Pancreas (tissue), 10 donors: ENCODE measurements around the gene APBA2. TPM values are rescaled to one million over a fixed set of nuclear protein-coding genes. Genes with fewer than 3 reads are reported as not detected.

Experiments
- ATAC-seq, 4 donors: fragments of 200-7000 bp; cut with Tn5 transposase; one replicate each; pipeline versions ENCODE4 v1.8.0 to v1.9.1; 2020; ENCODE audit warnings: mild to moderate bottlenecking in 4 of 4, moderate library complexity in 4 of 4
- DNase-seq, 6 donors: peaks; one replicate each; pipeline ENCODE4 v3.0.0-alpha.2; 2020
- FAIRE-seq: peaks from 2 replicates; lab custom pipeline; 2012; peaks lifted over from hg19 to GRCh38; lab: Jason Lieb, UNC
- H3K27ac ChIP-seq, 4 donors: fragments of 200-600 bp; sonication (generic); 1 replicate in 3 of 4; 2 replicates in 1 of 4; pipeline versions ENCODE4 v1.5.0 to v1.8.0; 2020
- H3K27me3 ChIP-seq, 4 donors: fragments of 200-600 bp; one replicate each; pipeline ENCODE4 v1.8.0; 2021
- H3K36me3 ChIP-seq, 3 donors: fragments of 200-600 bp; sonication (generic) in 1 of 3; one replicate each; pipeline versions ENCODE4 v1.5.0 to v1.8.0; 2020 to 2021
- H3K4me1 ChIP-seq, 3 donors: fragments of 200-600 bp; one replicate each; pipeline ENCODE4 v1.8.0; 2021
- H3K4me3 ChIP-seq, 4 donors: fragments of 200-600 bp; sonication (generic) in 2 of 4; one replicate each; pipeline versions ENCODE4 v1.5.0 to v1.8.0; 2020 to 2021
- H3K9me3 ChIP-seq, 4 donors: fragments of 200-600 bp; one replicate each; pipeline ENCODE4 v1.8.0; 2021
- WGBS, 2 donors: extraction: QIAGEN DNeasy Blood & Tissue Kit; methylation state at CpG; one replicate each; pipeline ENCODE4 v1.1.7; 2013; 5-methylcytosine and 5-hydroxymethylcytosine counted together
- intact Hi-C, 3 donors: fragments of 100-400 bp; cut with DNase I; formaldehyde crosslinking; loops; one replicate each; pipeline versions ENCODE4 v1.11.1 to v1.14.2; 2022
- polyA plus RNA-seq, 2 donors: library from polyadenylated mRNA; stranded (reverse); fragments of 200-250 nt; gene quantifications; one replicate each; pipeline ENCODE4 v1.2.3, GENCODE V29; 2013
- total RNA-seq, 6 donors: library from RNA; stranded (reverse); fragmentation: NEBNext Ultra II Directional in 4 of 6; extraction: Animal tissue kit (Norgen Biotek cat#: 25700) in 4 of 6; gene quantifications; one replicate each; pipeline versions ENCODE4 v1.2.1 to v1.2.4, GENCODE V29; 2021 to 2023
- TF ChIP-seq, protein P1 (sequence below), 4 donors: fragments of 200-600 bp; sonication (generic) in 3 of 4; IDR thresholded peaks; one replicate each; pipeline versions ENCODE4 v1.5.0 to v1.8.0; 2021; ENCODE audit warnings: antibody characterized with exemption in 4 of 4
- donor health status: healthy with polysubstance abuse.
- donor health status: DM: no; HTN: no; CAD: no; lungs with moderate emphysema.
- donor health status: DM: no; HTN: no; CAD: no.
- donor health status: control.
- donor health status: control.
- donor health status: Bipolar disorder and iron deficiency.
- donor health status: DM: yes; HTN: yes; CAD: no.
- donor health status: DM: no; HTN: no; CAD: no.
- donor health status: DM: no; HTN: no; CAD: no.
- donor health status: DM: yes; HTN: yes; CAD: no.

APBA2 gene
- total and polyA plus RNA-seq, 8 donors, result 3.9 to 10.3 (median 6.7) TPM

DNA sequence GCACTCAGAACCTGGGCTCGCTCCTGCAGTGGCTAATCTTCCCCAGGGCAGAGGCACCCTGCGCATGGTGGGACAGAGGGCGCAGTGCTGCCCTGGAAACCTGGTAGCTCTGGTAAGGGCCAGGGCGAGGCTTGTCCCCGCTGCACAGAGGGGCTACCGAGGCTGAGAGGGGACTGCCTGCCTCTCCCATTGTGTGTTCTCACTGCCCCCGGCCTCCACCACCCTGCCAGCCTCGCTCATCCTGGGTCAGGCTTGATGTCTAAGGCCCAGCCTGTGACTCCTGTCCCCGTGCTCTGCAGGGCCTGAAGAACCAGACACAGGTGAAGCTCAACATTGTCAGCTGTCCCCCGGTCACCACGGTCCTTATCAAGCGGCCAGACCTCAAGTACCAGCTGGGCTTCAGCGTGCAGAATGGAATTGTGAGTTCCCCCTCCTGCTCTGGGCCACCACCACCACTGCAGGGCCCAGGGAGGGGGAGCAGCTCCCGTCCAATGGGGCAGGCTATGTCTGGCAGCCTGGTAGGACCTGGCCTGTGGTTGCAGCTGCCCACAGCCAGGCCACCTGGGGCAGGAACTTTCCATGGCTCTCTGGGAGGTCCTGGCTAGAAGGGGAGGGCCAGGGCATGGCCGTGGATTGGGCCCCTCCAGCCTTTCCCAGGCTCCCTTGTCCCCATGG lies 222.3 kb downstream of the APBA2 start:
- no peak for ATAC-seq
- no peak for FAIRE-seq
- Histone ChIP-seq H3K27me3 (no peaks in the 10 kb centered on the region), H3K4me1 (no peaks in the 10 kb centered on the region), H3K27ac (no peak overlapping the region), H3K4me3 (no peak overlapping the region), H3K36me3 (no peaks in the 10 kb centered on the region), H3K9me3 (no peaks in the 10 kb centered on the region)
- TF ChIP-seq, protein P1, sequence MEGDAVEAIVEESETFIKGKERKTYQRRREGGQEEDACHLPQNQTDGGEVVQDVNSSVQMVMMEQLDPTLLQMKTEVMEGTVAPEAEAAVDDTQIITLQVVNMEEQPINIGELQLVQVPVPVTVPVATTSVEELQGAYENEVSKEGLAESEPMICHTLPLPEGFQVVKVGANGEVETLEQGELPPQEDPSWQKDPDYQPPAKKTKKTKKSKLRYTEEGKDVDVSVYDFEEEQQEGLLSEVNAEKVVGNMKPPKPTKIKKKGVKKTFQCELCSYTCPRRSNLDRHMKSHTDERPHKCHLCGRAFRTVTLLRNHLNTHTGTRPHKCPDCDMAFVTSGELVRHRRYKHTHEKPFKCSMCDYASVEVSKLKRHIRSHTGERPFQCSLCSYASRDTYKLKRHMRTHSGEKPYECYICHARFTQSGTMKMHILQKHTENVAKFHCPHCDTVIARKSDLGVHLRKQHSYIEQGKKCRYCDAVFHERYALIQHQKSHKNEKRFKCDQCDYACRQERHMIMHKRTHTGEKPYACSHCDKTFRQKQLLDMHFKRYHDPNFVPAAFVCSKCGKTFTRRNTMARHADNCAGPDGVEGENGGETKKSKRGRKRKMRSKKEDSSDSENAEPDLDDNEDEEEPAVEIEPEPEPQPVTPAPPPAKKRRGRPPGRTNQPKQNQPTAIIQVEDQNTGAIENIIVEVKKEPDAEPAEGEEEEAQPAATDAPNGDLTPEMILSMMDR (IDR thresholded peaks at IDR 0.05), result no peak
- 85 to 88% methylated on average over 15 of the region's 15 CpGs for WGBS, 2 donors
- intact Hi-C loops, result no loop called here
- peak in 1 of 6 donors; percentile 56 for DNase-seq

DNA sequence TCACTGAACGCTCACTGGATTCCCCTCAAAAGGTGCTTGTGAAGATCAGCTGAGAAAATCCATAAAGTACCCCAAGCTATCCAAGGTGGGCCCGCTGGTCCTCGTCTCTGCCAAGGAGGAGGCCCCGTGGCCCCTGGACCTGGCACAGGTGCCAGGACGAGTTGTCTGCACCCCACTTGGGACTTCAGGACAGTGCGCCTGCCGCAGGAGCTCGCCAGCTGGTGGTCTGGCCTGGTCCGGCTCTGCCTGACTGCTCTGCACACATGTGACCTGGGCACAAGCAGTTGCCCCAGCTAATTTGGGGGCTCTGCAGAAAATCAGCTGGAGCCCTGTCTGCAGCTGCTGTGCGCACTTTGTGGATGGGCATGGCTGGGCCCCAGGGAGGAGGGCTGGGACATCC lies 224.0 kb downstream of the APBA2 start:
- Histone ChIP-seq H3K27ac (no peak overlapping the region), H3K4me1 (no peaks in the 10 kb centered on the region), H3K36me3 (no peaks in the 10 kb centered on the region), H3K27me3 (no peaks in the 10 kb centered on the region), H3K4me3 (no peak overlapping the region), H3K9me3 (no peaks in the 10 kb centered on the region)
- no peak for ATAC-seq
- TF ChIP-seq, protein P1 (IDR thresholded peaks at IDR 0.05), result no peak
- 90% methylated on average over 10 of the region's 10 CpGs for WGBS, 2 donors
- peak in 2 of 6 donors; percentile 16 to 57 for DNase-seq
- FAIRE-seq, result no peak
- intact Hi-C loops, result no loop called here

DNA sequence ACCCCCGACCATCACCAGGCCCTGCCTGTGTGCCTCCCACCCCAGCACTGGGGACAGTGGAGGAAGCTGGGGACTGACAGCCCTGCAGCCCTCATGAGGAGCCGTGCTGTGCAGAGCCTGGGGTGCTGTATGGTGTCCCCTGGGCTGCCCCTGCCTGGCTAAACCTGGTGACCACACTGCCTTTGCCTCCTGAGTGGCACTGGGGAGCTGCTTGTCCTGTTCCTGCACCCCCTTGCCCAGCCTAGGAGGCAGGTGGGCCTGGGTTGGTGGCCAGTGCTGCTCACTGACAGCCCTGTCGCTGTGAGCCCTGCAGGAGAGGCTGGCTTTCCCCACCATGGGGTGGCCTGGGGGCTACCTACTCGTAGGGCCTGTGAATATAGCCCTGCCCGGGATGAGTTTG lies 224.4 kb downstream of the APBA2 start:
- FAIRE-seq, result no peak
- no peak for ATAC-seq
- H3K27ac ChIP-seq, result no peak overlapping the region
- H3K9me3 ChIP-seq, result no peaks in the 10 kb centered on the region
- no peaks in the 10 kb centered on the region for H3K27me3 ChIP-seq
- 81 to 86% methylated on average over 5 of the region's 5 CpGs for WGBS, 2 donors
- peak in 2 of 6 donors; percentile 9 to 54 for DNase-seq
- no peak overlapping the region for H3K4me3 ChIP-seq
- TF ChIP-seq, protein P1 (IDR thresholded peaks at IDR 0.05), result no peak
- intact Hi-C loops, result no loop called here
- H3K4me1 ChIP-seq, result no peaks in the 10 kb centered on the region
- H3K36me3 ChIP-seq, result no peaks in the 10 kb centered on the region

DNA sequence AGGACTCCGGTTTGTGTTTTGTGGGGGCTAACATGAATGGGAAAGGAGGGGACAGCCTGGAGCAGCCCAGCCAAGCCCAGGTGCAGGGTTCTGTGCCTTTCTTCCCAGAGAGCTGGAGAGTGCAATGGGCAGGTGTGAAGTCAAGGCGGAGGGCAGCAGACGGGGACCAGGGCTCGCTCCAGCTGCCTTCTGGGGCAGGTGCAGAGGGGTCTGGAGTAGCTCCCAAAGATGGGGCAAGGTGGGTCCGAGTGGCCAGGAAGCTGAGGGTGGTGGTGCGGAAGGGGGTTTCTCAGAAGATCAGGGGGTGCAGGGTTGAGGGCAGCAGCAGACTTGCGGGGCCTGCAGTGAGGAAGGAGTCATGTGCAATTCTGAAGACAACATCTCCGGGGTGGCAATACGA lies 225.0 kb downstream of the APBA2 start:
- H3K27me3 ChIP-seq, result no peaks in the 10 kb centered on the region
- WGBS, 2 donors, result 87 to 96% methylated on average over 9 of the region's 9 CpGs
- FAIRE-seq, result no peak
- ATAC-seq, result no peak
- no peaks in the 10 kb centered on the region for H3K36me3 ChIP-seq
- no peaks in the 10 kb centered on the region for H3K9me3 ChIP-seq
- TF ChIP-seq, protein P1 (IDR thresholded peaks at IDR 0.05), result no peak
- DNase-seq, result peak in 1 of 6 donors; percentile 36
- no peak overlapping the region for H3K27ac ChIP-seq
- no peaks in the 10 kb centered on the region for H3K4me1 ChIP-seq
- H3K4me3 ChIP-seq, result no peak overlapping the region
- intact Hi-C loops, result no loop called here

DNA sequence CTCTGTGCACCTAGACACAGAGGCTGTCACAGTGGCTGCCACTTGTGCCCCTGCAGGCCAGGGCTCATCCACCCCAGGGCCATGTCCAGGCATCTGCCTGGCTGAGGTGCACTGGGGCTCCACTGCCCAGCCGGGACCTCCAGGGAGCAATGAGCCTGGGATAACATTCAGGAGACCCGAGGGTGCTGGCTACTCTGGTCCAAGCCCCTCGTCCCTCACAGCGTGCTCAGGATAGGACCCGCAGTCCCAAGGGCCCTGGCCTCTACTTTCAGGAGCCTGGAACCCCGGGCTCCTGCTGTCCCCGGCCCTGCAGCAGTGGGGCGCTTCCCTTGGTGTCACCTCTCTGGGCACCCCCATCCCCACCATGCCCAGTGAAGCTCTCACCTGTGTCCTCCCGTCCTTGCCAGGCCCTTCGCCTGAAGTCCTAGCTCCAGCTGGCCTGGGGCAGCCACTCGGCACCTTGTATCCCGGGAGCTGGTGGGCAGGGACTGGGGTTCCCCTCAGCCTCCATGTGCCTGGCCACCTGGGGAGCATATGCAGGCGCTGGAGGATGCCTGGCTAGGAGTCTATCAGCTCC lies 226.0 kb downstream of the APBA2 start:
- H3K27me3 ChIP-seq, result no peaks in the 10 kb centered on the region
- no peak for ATAC-seq
- FAIRE-seq, result no peak
- H3K36me3 ChIP-seq, result no peaks in the 10 kb centered on the region
- TF ChIP-seq, protein P1 (IDR thresholded peaks at IDR 0.05), result no peak
- peak in 1 of 6 donors; percentile 60 for DNase-seq
- H3K4me3 ChIP-seq, result no peak overlapping the region
- intact Hi-C loops, result no loop called here
- no peaks in the 10 kb centered on the region for H3K4me1 ChIP-seq
- no peaks in the 10 kb centered on the region for H3K9me3 ChIP-seq
- H3K27ac ChIP-seq, result no peak overlapping the region
- 86 to 91% methylated on average over 13 of the region's 13 CpGs for WGBS, 2 donors
